Right ventricle myocardium inferior (tissue), 1 donor: Measurements from ENCODE around the gene DENND2D. TPM values are rescaled to one million over a fixed set of nuclear protein-coding genes. Genes with fewer than 3 reads are reported as not detected.

ENCODE experiments used
- ATAC-seq: fragments of 200-7000 bp; cut with Tn5 transposase; one replicate; pipeline ENCODE4 v1.9.1; 2020; ENCODE audit warnings: mild to moderate bottlenecking, moderate library complexity
- DNase-seq: peaks from one replicate; pipeline ENCODE4 v3.0.0; 2021; ENCODE audit errors: missing footprints
- intact Hi-C: fragments of 100-400 bp; cut with DNase I; formaldehyde crosslinking; loops from one replicate; pipeline ENCODE4 v1.11.0; 2022
- total RNA-seq: library from RNA; stranded (reverse); fragmentation: NEBNext Ultra II Directional; extraction: Animal tissue kit (Norgen Biotek cat#: 25700); gene quantifications from one replicate; pipeline ENCODE4 v1.2.1, GENCODE V29; 2021
- donor health status: DM: no; HTN: yes; CAD: no; lungs with severe emphysema.

Gene DENND2D
- total RNA-seq, 1 donor from 2014 or later, result 3.5 TPM

GRCh38 chr1:111190931-111191451 is 9.5 kb downstream of the DENND2D start:
- DNase-seq, result no peak
- peak; percentile 43 for ATAC-seq
- intact Hi-C loops, result no loop called here

DNA sequence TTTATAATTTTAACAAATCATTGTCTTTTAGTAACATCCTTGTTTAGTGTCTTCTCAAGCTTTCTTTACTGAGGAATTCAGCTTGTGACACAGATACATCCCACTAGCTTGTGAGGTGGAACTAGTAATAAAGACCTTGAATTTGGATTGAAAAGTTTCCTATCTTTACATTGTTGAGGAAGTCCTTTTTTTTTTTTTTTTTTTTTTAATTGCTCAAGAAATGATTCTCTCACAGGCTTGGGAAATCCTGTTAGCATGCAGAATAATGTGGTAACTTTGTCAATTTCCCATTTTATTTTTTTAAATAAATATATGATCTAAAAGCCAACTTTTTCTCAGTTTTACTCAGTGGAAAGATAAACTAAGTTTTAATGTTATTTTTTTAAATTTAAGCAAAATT is 15.8 kb downstream of the DENND2D start:
- intact Hi-C loops, result no loop called here
- no peak for ATAC-seq
- DNase-seq, result no peak

DNA sequence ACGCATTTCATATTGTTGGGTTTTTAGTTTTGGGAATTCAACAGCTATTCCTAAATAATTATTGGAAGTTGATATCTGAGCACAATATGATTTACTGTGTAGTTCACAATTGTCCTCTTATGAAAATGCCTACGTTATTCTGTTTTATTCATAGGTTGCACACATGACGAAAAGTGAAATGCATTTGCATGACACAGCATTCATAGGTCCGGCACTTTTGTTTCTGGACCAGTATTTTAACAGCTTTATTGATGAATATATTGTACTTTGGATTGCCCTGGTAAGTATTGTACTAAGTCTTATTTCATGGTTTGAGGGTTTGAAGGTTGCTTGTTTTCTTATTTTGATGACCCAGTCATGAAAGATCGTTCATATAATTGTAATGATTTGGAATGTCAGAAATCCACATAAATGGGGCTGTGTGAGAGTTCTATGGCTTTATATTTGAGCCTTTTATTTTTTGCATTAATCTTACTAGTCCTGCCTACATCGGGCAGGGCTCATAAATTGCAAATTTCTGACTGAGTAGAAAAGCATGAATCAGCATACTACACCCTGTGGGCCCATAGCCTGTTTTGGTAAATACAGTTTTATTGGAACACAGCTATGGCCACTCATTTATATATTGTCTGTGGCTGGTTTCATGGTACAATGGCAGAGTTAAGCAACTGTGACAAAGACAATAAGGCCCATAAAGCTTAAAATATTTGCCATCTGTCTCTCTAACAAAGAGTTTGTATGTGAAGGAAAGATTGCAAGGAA is 17.0 kb downstream of the DENND2D start:
- ATAC-seq, result no peak
- intact Hi-C loops, result no loop called here
- no peak for DNase-seq

- ATAC-seq, result no peak
These were observed 18.4 kb downstream of the DENND2D start for GRCh38 chr1:111182052-111182451.

DNA sequence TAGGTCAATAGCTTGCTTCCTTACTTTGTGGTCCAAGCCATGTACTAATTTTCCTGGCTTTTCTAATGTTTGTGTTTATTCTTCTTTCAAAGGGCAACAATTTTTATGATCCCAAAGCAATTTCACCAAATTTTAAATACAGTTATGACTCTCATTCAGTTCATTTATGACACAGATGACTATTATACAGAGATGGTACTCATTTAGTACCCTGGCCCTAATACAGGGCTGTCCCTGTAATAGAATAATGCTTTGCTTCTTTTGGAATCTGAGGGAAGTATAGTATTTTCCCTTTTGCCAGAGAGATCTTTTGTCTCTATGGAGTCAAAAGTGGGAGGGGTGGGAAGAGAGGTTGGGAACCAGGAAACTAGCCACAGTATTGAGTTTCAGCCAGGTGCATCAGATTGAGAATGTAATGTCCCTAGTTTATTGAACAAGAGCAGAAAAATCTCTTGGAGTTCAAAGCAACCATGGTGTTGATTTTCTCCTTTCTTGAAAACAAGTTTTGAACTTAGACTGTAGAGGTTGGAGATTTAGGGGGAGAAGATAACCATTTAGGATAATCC is 20.4 kb downstream of the DENND2D start:
- no peak for DNase-seq
- intact Hi-C loops, result no loop called here

More at GRCh38 chr1:111182052-111182451, 18.4 kb downstream of the DENND2D start:
- no peak for DNase-seq
- intact Hi-C loops, result no loop called here

GRCh38 chr1:111176678-111177077 is 23.8 kb downstream of the DENND2D start:
- no peak for ATAC-seq
- DNase-seq, result no peak
- intact Hi-C loops, result no loop called here

More for the DNA sequence above, 20.4 kb downstream of the DENND2D start:
- ATAC-seq, result no peak

- intact Hi-C loops, result no loop called here
- DNase-seq, result no peak
- ATAC-seq, result no peak
These were observed 25.1 kb downstream of the DENND2D start for GRCh38 chr1:111175349-111175748.

DNA sequence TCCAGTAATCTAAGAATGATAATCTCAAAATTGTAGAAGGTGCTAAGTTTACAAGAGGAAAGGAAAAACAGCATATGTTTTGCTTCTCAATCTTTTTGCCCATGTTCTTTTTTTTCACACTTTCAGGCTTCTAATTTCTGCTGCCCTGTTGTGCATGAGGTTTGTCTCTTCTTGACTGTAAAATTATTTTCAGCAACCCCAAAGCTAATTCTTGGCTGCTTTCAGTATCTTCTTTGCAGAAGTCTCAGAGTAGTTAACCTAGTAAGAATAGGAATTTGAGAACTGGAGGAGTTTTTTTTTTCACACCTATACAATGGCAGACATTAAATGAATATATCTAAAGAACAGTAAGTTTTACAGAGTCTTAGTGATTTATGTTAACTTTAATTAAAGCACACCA is 26.4 kb downstream of the DENND2D start:
- intact Hi-C loops, result no loop called here
- ATAC-seq, result no peak
- no peak for DNase-seq

GRCh38 chr1:111172463-111172862 is 28.0 kb downstream of the DENND2D start:
- intact Hi-C loops, result no loop called here
- DNase-seq (no peak), ATAC-seq (no peak)

- ATAC-seq (no peak), DNase-seq (no peak)
- intact Hi-C loops, result no loop called here
These were observed 36.3 kb downstream of the DENND2D start for GRCh38 chr1:111164151-111164550.

DNA sequence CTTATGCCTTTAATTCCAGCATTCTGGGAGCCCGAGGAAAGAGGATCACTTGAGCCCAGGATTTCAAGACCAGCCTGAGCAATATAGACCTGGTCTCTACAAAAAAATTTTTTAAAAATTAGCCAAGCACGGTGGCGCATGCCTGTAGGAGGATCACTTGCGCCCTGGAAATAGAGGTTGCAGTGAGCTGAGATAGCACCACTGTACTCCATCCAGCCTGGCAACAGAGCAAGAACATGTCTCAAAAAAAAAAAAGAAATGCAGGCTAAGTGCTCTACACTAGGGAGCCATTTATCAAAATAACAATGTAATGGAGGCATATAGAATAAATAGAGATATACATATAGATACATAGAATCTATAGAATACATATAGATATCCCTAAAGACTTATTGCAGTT is 37.1 kb downstream of the DENND2D start:
- no peak for DNase-seq
- intact Hi-C loops, result no loop called here
- ATAC-seq, result peak; percentile 79

DNA sequence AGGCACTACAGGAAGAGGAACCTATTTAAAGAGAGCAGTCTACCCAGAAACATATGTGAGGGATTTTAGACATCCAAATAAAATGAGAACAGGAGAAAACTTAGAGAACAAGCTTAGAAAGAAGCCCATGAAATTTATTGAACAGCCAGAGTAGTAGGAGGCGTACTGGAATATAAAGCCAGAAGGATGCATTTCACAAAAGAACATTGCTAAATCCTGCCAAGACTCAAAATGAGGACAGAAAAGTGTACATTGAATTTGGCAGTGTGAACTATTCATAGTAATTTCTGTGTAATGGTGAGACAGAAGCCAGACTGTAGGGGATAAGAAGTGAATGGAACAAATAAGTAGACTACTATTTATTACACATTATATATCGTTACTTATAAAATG is 38.0 kb downstream of the DENND2D start:
- no peak for DNase-seq
- intact Hi-C loops, result no loop called here
- no peak for ATAC-seq

DNA sequence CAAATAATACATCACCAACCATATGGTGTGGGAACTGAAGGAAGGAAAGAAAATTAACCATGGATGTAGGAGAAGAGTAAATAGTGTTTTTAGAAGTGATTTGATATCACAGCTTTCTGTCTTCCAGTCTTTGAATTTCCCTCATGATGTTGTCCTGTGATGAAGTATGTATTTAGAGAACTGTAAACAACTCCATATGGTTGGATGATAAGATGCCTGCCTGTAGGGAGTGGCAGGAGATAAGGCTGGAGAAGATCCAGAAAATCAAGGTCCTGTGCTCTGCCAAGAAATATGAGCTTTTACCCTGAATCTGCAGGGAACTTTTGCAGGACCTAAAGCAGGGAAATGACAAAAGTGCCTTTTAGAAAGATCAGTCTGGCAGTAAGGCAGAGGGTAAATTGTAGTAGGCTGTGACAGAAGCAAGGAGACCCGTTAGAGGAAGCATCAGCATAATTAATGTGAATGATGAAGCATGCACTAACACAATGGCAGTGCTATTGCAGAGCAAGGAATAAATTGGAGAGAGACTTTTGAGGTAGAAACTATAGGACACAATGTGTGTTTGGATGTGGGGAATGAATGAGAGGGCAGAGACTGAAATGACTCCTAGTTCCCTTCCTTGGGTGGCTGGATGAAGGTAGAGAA is 38.5 kb downstream of the DENND2D start:
- intact Hi-C loops, result no loop called here
- ATAC-seq (no peak), DNase-seq (no peak)

GRCh38 chr1:111157431-111157830 is 43.0 kb downstream of the DENND2D start:
- DNase-seq, result no peak
- intact Hi-C loops, result no loop called here
- no peak for ATAC-seq

DNA sequence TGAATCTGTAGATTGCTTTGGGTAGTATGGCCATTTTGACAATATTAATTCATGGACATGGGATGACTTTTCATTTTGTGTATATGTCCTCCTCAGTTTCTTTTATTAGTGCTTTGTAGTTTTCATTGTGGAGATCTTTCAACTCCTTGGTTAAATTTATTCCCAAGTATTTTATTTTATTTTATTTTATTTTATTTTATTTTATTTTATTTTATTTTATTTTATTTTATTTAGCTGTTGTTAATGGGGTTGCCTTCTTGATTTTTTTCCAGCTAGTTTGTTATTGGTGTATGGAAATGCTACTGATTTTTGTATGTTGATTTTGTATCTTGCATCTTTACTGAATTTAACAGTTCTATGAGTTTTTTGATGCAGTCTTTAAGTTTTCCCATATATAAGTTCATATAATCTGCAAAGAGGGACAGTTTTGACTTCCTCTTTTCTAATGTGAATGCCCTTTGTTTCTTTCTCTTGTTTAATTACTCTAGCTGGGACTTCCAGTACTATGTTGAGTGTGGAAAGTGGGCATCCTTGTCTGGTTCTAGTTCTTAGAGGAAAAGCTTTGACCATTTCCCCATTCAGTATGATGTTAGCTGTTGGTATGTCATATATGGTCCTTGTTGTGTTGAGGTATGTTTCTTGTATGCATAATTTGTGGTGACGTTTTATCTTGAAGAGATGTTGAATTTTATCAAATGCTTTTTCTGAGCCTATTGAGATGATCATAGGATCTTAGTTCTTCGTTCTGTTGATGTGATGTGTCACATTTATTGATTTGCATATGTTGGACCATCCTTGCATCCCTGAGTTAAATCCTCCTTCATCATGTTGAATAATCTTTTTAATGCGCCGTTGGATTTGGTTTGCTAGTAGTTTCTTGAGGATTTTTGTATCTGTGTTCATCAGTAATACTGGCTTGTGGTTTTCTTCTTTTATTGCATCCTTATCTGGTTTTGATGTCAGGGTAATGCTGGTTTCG is 46.1 kb downstream of the DENND2D start:
- intact Hi-C loops, result no loop called here
- ATAC-seq, result no peak
- DNase-seq, result no peak

- intact Hi-C loops, result no loop called here
- DNase-seq, result no peak
- ATAC-seq, result no peak
These were observed 48.6 kb downstream of the DENND2D start for GRCh38 chr1:111151838-111152237.

DNA sequence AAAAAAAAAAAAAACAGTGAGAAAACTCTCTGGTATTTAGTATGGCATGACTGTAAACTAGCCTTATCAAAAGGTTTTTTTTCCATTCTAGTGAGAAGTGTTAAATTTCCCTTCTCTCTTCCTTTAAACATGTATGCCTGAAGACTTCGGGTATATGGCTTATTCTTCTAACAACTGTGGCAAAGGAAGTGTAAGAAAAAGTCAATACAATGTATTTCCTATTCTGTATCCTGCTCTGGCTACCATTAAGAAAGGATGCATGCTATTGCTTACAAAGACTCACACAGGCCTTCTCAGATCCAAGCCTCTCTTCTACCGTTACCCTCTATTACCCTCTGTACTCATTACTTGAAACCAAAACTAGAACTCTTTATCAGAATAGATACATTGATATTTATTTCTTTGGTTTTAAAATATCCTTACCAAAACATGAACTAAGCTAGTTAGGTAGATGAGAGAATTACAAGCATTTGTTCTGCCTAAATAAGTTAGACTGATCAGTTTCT is 52.0 kb downstream of the DENND2D start:
- DNase-seq (no peak), ATAC-seq (no peak)
- intact Hi-C loops, result no loop called here

DNA sequence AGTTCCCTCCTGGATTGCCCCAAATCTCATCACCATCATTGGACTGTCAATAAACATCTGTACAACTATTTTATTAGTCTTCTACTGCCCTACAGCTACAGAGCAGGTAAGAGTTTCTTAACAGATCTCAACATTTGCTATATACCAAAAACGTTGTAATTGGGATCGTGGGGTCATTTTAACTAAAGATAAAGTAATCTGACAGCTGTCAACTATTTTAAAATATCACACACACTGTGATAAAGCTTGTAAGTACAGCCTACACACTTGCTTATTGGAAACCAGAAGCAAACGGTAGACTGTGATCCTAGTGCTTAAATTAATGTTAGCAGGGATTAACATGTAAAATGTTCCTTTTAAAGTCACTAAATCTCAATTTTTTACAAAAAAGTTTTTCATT is 52.5 kb downstream of the DENND2D start:
- ATAC-seq, result no peak
- intact Hi-C loops, result no loop called here
- no peak for DNase-seq
